ENCODE data around the gene GRK5. TPM values are rescaled to one million over a fixed set of nuclear protein-coding genes. Genes with fewer than 3 reads are reported as not detected.
"Not testable (repeated sequence)": the region's sequence is repeated elsewhere in the genome, so short reads cannot be mapped to it uniquely, and the experiment has no call there.

The GRK5 gene
- total RNA-seq, 2 donors from 2014 or later: 13.9 to 28.5 TPM

DNA sequence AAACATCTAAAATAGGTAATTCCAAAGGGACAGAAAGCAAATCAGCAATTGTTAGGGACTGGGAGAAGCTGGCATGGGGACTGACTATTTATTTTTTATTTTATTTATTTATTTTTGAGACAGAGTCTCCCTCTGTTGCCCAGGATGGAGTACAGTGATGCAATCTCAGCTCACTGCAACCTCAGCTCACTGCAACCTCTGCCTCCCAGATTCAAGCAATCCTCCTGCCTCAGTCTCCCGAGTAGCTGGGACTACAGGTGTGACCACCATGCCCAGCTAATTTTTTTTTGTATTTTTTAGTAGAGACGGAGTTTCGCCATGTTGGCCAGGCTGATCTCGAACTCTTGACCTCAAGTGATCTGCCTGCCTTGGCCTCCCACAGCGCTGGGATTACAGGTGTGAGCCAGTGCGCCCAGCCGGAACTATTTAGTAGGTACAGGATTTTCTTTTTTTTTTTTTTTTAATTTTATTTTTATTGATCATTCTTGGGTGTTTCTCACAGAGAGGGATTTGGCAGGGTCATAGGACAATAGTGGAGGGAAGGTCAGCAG, 26.4 kb upstream of the GRK5 start:
- not testable (repeated sequence) for H3K27ac Mint-ChIP-seq; H3K27me3 Mint-ChIP-seq; H3K36me3 Mint-ChIP-seq (ENCODE audit: low read depth); DNase-seq; H3K9me3 ChIP-seq (ENCODE audit: control insufficient read depth, low read length, poor library complexity, severe bottlenecking); ATAC-seq; H3K4me3 Mint-ChIP-seq
- peaks cover 16% of the 10 kb centered on the region for H3K4me1 Mint-ChIP-seq

- H3K4me3 Mint-ChIP-seq: no peak overlapping the region
- H3K4me1 Mint-ChIP-seq: peaks cover 2% of the 10 kb centered on the region
- peaks cover 2% of the 10 kb centered on the region for H3K36me3 Mint-ChIP-seq (ENCODE audit: low read depth)
- H3K27ac Mint-ChIP-seq: no peak overlapping the region
- ATAC-seq (no peak), DNase-seq (no peak)
- no peaks in the 10 kb centered on the region for H3K27me3 Mint-ChIP-seq
- no peaks in the 10 kb centered on the region for H3K9me3 ChIP-seq (ENCODE audit: control insufficient read depth, low read length, poor library complexity, severe bottlenecking)
Observed at GRCh38 chr10:119183664-119184412, 23.5 kb upstream of the GRK5 start.

DNA sequence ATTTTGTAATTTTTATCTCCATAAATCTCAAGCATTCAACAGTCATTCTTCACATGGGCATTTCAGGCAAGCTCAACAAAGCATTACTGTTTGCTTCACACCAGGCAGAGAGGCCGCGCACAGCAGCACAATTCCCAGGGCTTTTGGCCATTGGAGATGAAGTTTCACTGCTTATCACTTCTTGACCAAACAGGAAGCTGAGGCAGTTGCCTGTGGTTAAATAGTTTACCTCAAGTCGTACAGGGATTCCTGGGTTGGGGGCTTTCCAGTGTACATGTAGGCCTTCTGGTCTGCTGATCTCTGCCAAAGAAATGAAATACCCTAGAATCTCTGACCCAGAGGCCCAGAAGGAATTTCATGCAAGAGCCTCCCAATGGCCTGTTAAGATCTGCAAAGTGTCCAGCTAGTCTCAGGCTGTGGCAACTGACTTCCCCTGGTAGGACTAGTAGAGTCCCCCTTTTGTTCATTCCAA, 17.5 kb upstream of the GRK5 start:
- no peak overlapping the region for H3K27ac Mint-ChIP-seq
- H3K27me3 Mint-ChIP-seq: no peaks in the 10 kb centered on the region
- H3K4me1 Mint-ChIP-seq: peaks cover 11% of the 10 kb centered on the region
- H3K36me3 Mint-ChIP-seq (ENCODE audit: low read depth): no peaks in the 10 kb centered on the region
- DNase-seq (no peak), ATAC-seq (peak; percentile 71)
- H3K9me3 ChIP-seq (ENCODE audit: control insufficient read depth, low read length, poor library complexity, severe bottlenecking): no peaks in the 10 kb centered on the region
- no peak overlapping the region for H3K4me3 Mint-ChIP-seq

- peaks cover 12% of the 10 kb centered on the region for H3K4me1 Mint-ChIP-seq
Observed at GRCh38 chr10:119190353-119190752, 17.0 kb upstream of the GRK5 start.

GRCh38 chr10:119190954-119191785, 16.2 kb upstream of the GRK5 start:
- H3K36me3 Mint-ChIP-seq (ENCODE audit: low read depth): no peaks in the 10 kb centered on the region
- H3K4me1 Mint-ChIP-seq: peaks cover 12% of the 10 kb centered on the region
- no peak for DNase-seq
- peak overlapping the region; percentile 85 for H3K27ac Mint-ChIP-seq
- H3K4me3 Mint-ChIP-seq: no peak overlapping the region
- no peaks in the 10 kb centered on the region for H3K27me3 Mint-ChIP-seq
- no peaks in the 10 kb centered on the region for H3K9me3 ChIP-seq (ENCODE audit: control insufficient read depth, low read length, poor library complexity, severe bottlenecking)
- no peak for ATAC-seq

More at GRCh38 chr10:119190353-119190752, 17.0 kb upstream of the GRK5 start:
- ATAC-seq (no peak), DNase-seq (no peak)
- no peaks in the 10 kb centered on the region for H3K27me3 Mint-ChIP-seq
- H3K9me3 ChIP-seq (ENCODE audit: control insufficient read depth, low read length, poor library complexity, severe bottlenecking): no peaks in the 10 kb centered on the region
- H3K27ac Mint-ChIP-seq: peak overlapping the region; percentile 85
- no peaks in the 10 kb centered on the region for H3K36me3 Mint-ChIP-seq (ENCODE audit: low read depth)
- H3K4me3 Mint-ChIP-seq: no peak overlapping the region

- Mint-ChIP-seq H3K27me3 (no peaks in the 10 kb centered on the region), H3K36me3 (ENCODE audit: low read depth) (no peaks in the 10 kb centered on the region), H3K4me3 (no peak overlapping the region), H3K27ac (peak overlapping the region; percentile 85), H3K4me1 (peaks cover 12% of the 10 kb centered on the region)
- H3K9me3 ChIP-seq (ENCODE audit: control insufficient read depth, low read length, poor library complexity, severe bottlenecking): no peaks in the 10 kb centered on the region
- DNase-seq: no peak
- no peak for ATAC-seq
Observed at GRCh38 chr10:119191881-119192280, 15.5 kb upstream of the GRK5 start.

DNA sequence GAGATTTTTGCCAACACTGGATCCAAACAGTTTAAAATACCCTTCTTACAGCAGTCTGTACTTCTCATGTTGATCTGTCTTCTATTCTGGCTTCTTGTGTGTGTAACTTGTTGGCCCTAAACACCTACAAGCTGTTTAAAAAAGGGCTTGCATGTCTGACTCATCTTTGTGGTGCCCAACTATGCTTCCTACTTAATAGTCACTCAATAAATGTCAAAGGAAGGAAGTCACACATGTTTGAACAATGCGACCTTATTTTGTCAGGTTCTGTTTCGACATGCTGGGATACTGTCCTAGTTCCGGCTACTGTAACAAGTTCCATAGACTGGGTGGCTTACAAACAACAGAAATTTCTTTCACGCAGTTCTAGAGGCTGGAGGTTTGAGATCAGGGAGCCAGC, 9.4 kb upstream of the GRK5 start:
- H3K36me3 Mint-ChIP-seq (ENCODE audit: low read depth): no peaks in the 10 kb centered on the region
- no peak overlapping the region for H3K27ac Mint-ChIP-seq
- H3K27me3 Mint-ChIP-seq: peaks cover 7% of the 10 kb centered on the region
- no peak overlapping the region for H3K4me3 Mint-ChIP-seq
- no peak for DNase-seq
- ATAC-seq: no peak
- peaks cover 9% of the 10 kb centered on the region for H3K4me1 Mint-ChIP-seq
- no peaks in the 10 kb centered on the region for H3K9me3 ChIP-seq (ENCODE audit: control insufficient read depth, low read length, poor library complexity, severe bottlenecking)

DNA sequence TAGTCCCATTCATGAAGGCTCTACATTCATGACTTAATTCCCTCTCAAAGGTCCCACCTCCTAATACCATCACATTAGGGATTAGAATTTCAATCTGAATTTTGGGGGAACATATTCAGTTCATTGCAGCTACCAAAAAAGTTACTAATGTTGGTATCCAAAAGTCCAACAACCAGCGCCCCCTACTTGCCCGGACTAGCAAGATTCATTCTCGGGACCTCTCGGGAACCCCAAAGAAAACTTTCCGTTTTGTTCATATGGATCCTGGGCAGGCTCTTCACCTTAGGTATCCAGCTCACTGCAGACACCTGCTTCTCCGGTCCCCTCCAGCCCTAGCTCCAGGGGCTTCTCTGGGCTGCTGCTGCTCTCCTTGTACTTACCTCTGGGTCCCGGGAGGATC, 8.9 kb upstream of the GRK5 start:
- DNase-seq (no peak), ATAC-seq (no peak)
- Mint-ChIP-seq H3K4me1 (peaks cover 9% of the 10 kb centered on the region), H3K27me3 (peaks cover 7% of the 10 kb centered on the region), H3K4me3 (no peak overlapping the region), H3K36me3 (ENCODE audit: low read depth) (no peaks in the 10 kb centered on the region), H3K27ac (no peak overlapping the region)
- no peaks in the 10 kb centered on the region for H3K9me3 ChIP-seq (ENCODE audit: control insufficient read depth, low read length, poor library complexity, severe bottlenecking)

- Mint-ChIP-seq H3K27me3 (peaks cover 7% of the 10 kb centered on the region), H3K27ac (no peak overlapping the region), H3K36me3 (ENCODE audit: low read depth) (no peaks in the 10 kb centered on the region), H3K4me3 (no peak overlapping the region), H3K4me1 (peaks cover 9% of the 10 kb centered on the region)
- no peaks in the 10 kb centered on the region for H3K9me3 ChIP-seq (ENCODE audit: control insufficient read depth, low read length, poor library complexity, severe bottlenecking)
- ATAC-seq (peak; percentile 87), DNase-seq (peak in 1 of 3 donors; percentile 9)
Observed at GRCh38 chr10:119199231-119199992, 8.0 kb upstream of the GRK5 start.

DNA sequence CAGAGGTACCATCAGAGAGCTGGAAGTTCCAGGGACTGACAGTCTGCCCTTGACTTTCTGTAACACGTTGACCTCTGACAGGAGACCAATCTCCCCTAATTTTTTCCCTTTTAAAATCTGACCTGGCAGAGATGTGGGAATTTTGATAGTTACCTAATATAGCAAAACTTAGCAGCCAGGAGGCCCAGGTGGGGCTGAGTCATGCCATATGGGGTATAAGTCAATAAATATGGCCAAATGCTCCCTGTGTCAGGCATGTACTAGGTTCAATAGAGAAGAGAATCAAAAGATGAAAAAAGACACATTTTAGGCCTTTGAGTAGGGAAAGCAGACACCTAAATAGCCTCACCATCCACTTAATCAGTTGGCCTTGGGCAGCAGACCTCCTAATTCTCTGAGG, 6.1 kb upstream of the GRK5 start:
- no peaks in the 10 kb centered on the region for H3K9me3 ChIP-seq (ENCODE audit: control insufficient read depth, low read length, poor library complexity, severe bottlenecking)
- no peak overlapping the region for H3K4me3 Mint-ChIP-seq
- DNase-seq: no peak
- no peaks in the 10 kb centered on the region for H3K36me3 Mint-ChIP-seq (ENCODE audit: low read depth)
- H3K27me3 Mint-ChIP-seq: peaks cover 7% of the 10 kb centered on the region
- no peak for ATAC-seq
- no peak overlapping the region for H3K27ac Mint-ChIP-seq
- H3K4me1 Mint-ChIP-seq: peaks cover 8% of the 10 kb centered on the region

DNA sequence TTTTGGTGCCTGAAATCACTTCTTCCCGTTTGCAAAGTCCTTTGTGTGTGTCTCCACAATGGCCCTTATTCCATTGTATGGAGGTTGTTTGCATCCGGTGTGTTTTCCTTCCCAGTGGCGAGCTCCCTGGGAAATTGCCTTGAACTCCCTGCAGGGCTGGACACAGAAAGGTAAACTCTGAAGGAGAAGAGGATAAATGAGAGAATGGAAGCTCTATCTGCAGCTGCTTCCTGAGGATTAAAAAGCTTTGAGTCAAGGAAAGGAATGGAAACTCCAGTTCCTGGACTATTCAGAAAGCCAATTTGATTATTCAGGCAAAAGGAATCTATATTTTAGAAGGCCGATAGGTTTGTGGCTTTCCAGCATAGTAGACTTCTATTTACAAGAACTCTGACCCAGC, 4.4 kb upstream of the GRK5 start:
- DNase-seq (no peak), ATAC-seq (no peak)
- peaks cover 12% of the 10 kb centered on the region for H3K4me1 Mint-ChIP-seq
- no peaks in the 10 kb centered on the region for H3K36me3 Mint-ChIP-seq (ENCODE audit: low read depth)
- no peak overlapping the region for H3K27ac Mint-ChIP-seq
- H3K9me3 ChIP-seq (ENCODE audit: control insufficient read depth, low read length, poor library complexity, severe bottlenecking): no peaks in the 10 kb centered on the region
- H3K4me3 Mint-ChIP-seq: no peak overlapping the region
- peaks cover 7% of the 10 kb centered on the region for H3K27me3 Mint-ChIP-seq

- Mint-ChIP-seq H3K27ac (peak overlapping the region; percentile 96), H3K36me3 (ENCODE audit: low read depth) (no peaks in the 10 kb centered on the region), H3K4me1 (peaks cover 25% of the 10 kb centered on the region), H3K27me3 (no peaks in the 10 kb centered on the region), H3K4me3 (peak overlapping the region; percentile 94)
- DNase-seq: peak in 2 of 3 donors; percentile 19 to 24
- no peaks in the 10 kb centered on the region for H3K9me3 ChIP-seq (ENCODE audit: control insufficient read depth, low read length, poor library complexity, severe bottlenecking)
- ATAC-seq: no peak
Observed at GRCh38 chr10:119205894-119206602, 1.3 kb upstream of the GRK5 start.

Measured in T-helper 17 cell (primary cell).